WI38 (cell line): ENCODE data around the gene RUSF1.
"Not testable (repeated sequence)": the region's sequence is repeated elsewhere in the genome, so short reads cannot be mapped to it uniquely, and the experiment has no call there.

Experiments
- H3K4me3 ChIP-seq: 2 replicates; pipeline ENCODE4 v1.5.1; 2011; ENCODE audit warnings: low read depth, mild to moderate bottlenecking, control low read depth, low read length
- CTCF ChIP-seq: IDR thresholded peaks from 2 replicates; pipeline ENCODE4 v1.5.1; 2012; ENCODE audit warnings: low read depth, mild to moderate bottlenecking, control low read depth, low read length

The RUSF1 gene

GRCh38 chr16:31451201-31451600 is 57.0 kb downstream of the RUSF1 start:
- no peak overlapping the region for H3K4me3 ChIP-seq
- TF ChIP-seq CTCF = no peak

DNA sequence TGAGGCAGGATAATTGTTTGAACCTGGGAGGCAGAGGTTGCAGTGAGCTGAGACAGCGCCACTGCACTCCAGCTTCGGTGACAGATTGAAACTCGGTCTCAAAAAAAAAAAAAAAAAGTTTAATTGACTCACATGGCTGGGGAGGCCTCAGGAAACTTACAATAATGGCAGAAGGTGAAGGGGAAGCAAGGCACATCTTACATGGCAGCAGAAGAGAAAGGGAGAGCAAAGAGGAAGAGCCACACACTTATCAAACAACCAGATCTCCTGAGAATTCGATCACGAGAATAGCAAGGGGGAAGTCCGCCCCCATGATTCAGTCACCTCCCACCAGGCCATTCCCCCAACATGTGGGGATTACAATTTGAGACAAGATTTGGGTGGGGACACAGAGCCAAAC is 62.3 kb downstream of the RUSF1 start:
- not testable (repeated sequence) for H3K4me3 ChIP-seq

GRCh38 chr16:31441956-31442355 is 66.2 kb downstream of the RUSF1 start:
- H3K4me3 ChIP-seq = no peak overlapping the region

GRCh38 chr16:31440516-31441184 is 67.5 kb downstream of the RUSF1 start:
- no peak overlapping the region for H3K4me3 ChIP-seq
- no peak for TF ChIP-seq CTCF

More at GRCh38 chr16:31441956-31442355, 66.2 kb downstream of the RUSF1 start:
- TF ChIP-seq CTCF = no peak

- no peak for TF ChIP-seq CTCF
- H3K4me3 ChIP-seq = no peak overlapping the region
Observed at GRCh38 chr16:31439519-31439918, 68.7 kb downstream of the RUSF1 start.
